GM12878 (cell line): ENCODE data around the gene TPRA1. TPM values are rescaled to one million over a fixed set of nuclear protein-coding genes. Genes with fewer than 3 reads are reported as not detected.

Experiments
- ATAC-seq: fragments of 200-7000 bp; cut with Tn5 transposase; 3 replicates; pipeline ENCODE4 v1.9.1; 2020; ENCODE audit warnings: mild to moderate bottlenecking, moderate library complexity
- BruUV-seq: library from RNA; stranded (reverse); fragments of 400-500 nt; replicated peaks from 2 replicates; lab custom pipeline; 2021; lab: Mats Ljungman, UMichigan
- CTCF ChIA-PET: fragments of 300-600 bp; sonication (Branson Sonifier 250); formaldehyde crosslinking; extraction: SDS; loops from one replicate; lab custom pipeline; 2021; ENCODE audit warnings: inconsistent platforms; lab: Yijun Ruan, JAX
- POLR2A ChIA-PET: fragments of 350-600 bp; formaldehyde crosslinking; extraction: SDS; loops from one replicate; lab custom pipeline; 2021; ENCODE audit warnings: inconsistent platforms; lab: Charles Lee
- RAD21 ChIA-PET: fragments of 300-600 bp; sonication (Branson Sonifier 250); formaldehyde crosslinking; loops from one replicate; lab custom pipeline; 2023; ENCODE audit warnings: antibody characterized with exemption; ENCODE audit not compliant: unreplicated experiment; lab: Charles Lee
- SMC1A ChIA-PET: fragments of 300-600 bp; sonication (Branson Sonifier 250); formaldehyde crosslinking; loops from one replicate; lab custom pipeline; 2023; ENCODE audit not compliant: unreplicated experiment, uncharacterized antibody; lab: Charles Lee
- DNase-seq: peaks from one replicate; pipeline ENCODE4 v3.0.0-alpha.2; 2011; ENCODE audit warnings: low read depth, low spot score
- FAIRE-seq: peaks from 3 replicates; lab custom pipeline; 2011; peaks lifted over from hg19 to GRCh38; lab: Jason Lieb, UNC
- H2AFZ ChIP-seq: 2 replicates; pipeline ENCODE4 v1.6.0; 2011; ENCODE audit warnings: low read depth, low read length, control low read depth; ENCODE audit not compliant: control insufficient read depth
- H3K27ac ChIP-seq: 2 replicates; pipeline ENCODE4 v1.5.1; 2011; ENCODE audit warnings: control low read depth; ENCODE audit not compliant: control insufficient read depth, insufficient read depth
- H3K27me3 ChIP-seq, 2 experiments: replicated peaks in 1 of 2; 2 replicates each; pipeline versions ENCODE4 v1.6.0 to v1.6.1; 2011; ENCODE audit warnings: low read length in 1 of 2; ENCODE audit not compliant: control insufficient read depth in 2 of 2, insufficient read depth in 2 of 2
- H3K36me3 ChIP-seq, 2 experiments: 2 replicates each; pipeline ENCODE4 v1.5.1; 2011; ENCODE audit warnings: low read length in 1 of 2; ENCODE audit not compliant: control insufficient read depth in 2 of 2, insufficient read depth in 2 of 2
- H3K4me1 ChIP-seq: 2 replicates; pipeline ENCODE4 v1.6.1; 2011; ENCODE audit warnings: mild to moderate bottlenecking, low read length, moderate library complexity, mixed read lengths; ENCODE audit not compliant: control insufficient read depth, insufficient read depth
- H3K4me2 ChIP-seq: 2 replicates; pipeline ENCODE4 v1.6.0; 2011; ENCODE audit warnings: control low read depth; ENCODE audit not compliant: control insufficient read depth, insufficient read depth
- H3K4me3 ChIP-seq: fragments of 200-600 bp; sonication (generic); 2 replicates; pipeline ENCODE4 v1.5.1; 2016
- H3K79me2 ChIP-seq: 2 replicates; pipeline ENCODE4 v1.6.0; 2011; ENCODE audit warnings: low read length; ENCODE audit not compliant: control insufficient read depth, insufficient read depth
- H3K9ac ChIP-seq: 2 replicates; pipeline ENCODE4 v1.8.0; 2011; ENCODE audit warnings: low read length, control low read depth, mixed read lengths; ENCODE audit not compliant: control insufficient read depth, insufficient read depth
- H3K9me3 ChIP-seq: replicated peaks from 3 replicates; pipeline ENCODE4 v1.5.1; 2011; ENCODE audit warnings: mild to moderate bottlenecking, low read length; ENCODE audit not compliant: control insufficient read depth, insufficient read depth
- H4K20me1 ChIP-seq: 2 replicates; pipeline ENCODE4 v1.6.0; 2011; ENCODE audit not compliant: control insufficient read depth, insufficient read depth
- BMI1 ChIP-seq: fragments of 450-650 bp; IDR thresholded peaks from 2 replicates; pipeline ENCODE4 v1.6.1; 2016; ENCODE audit warnings: mild to moderate bottlenecking, moderate library complexity, borderline replicate concordance
- CBX5 ChIP-seq: sonication (generic); IDR thresholded peaks from 2 replicates; pipeline ENCODE4 v1.6.1; 2016; ENCODE audit warnings: low read depth, moderate library complexity, mild to moderate bottlenecking, inconsistent platforms
- EZH2 ChIP-seq: IDR thresholded peaks from 2 replicates; pipeline ENCODE4 v1.6.1; 2012; ENCODE audit warnings: low read depth, mild to moderate bottlenecking, control low read depth, inconsistent platforms, low read length, borderline replicate concordance; ENCODE audit not compliant: control insufficient read depth
- NRF1 ChIP-seq: conservative IDR thresholded peaks from 2 replicates; pipeline ENCODE4 v1.6.1; 2011; ENCODE audit warnings: mild to moderate bottlenecking, low read depth, low read length, improper control_type of control experiment
- POU2F2 ChIP-seq: IDR thresholded peaks from 3 replicates; pipeline ENCODE4 v1.6.1; 2011; ENCODE audit warnings: low read depth, mild to moderate bottlenecking, low read length, borderline replicate concordance
- SP1 ChIP-seq: IDR thresholded peaks from one replicate; pipeline ENCODE4 v1.6.1; 2011; ENCODE audit warnings: low read depth, low read length
- TAF1 ChIP-seq: IDR thresholded peaks from 2 replicates; pipeline ENCODE4 v1.6.1; 2011; ENCODE audit warnings: mild to moderate bottlenecking, low read depth, low read length, borderline replicate concordance
- WGBS: methylation state at CpG from one replicate; pipeline ENCODE4 v1.1.6; 2016; ENCODE audit warnings: low lambda C conversion rate; ENCODE audit not compliant: insufficient replicate concordance, insufficient coverage; ENCODE audit errors: missing lambda C conversion rate; 5-methylcytosine and 5-hydroxymethylcytosine counted together
- in situ Hi-C: fragments of 300-500 bp; cut with MboI; formaldehyde crosslinking; loops from 9 replicates; pipeline ENCODE4 v1.14.3; 2018; ENCODE audit warnings: mixed read lengths
- intact Hi-C: fragments of 100-400 bp; cut with micrococcal nuclease; formaldehyde crosslinking; loops from one replicate; pipeline ENCODE4 v1.14.2; 2022; ENCODE audit not compliant: unreplicated experiment
- polyA plus RNA-seq, 11 experiments: library from polyadenylated mRNA; depleted of rRNA in 4 of 11; unstranded in 6 of 11; stranded (reverse) in 5 of 11; fragments of >200 nt; fragmentation: Nextera tagmentation in 4 of 11; fragmentation: Illumina TruSeq in 1 of 11; extraction: Ambion mirVana in 4 of 11; extraction: Trizol in 1 of 11; gene quantifications; 1 replicate in 1 of 11; 2 replicates in 10 of 11; pipeline versions ENCODE4 v1.2.1 to v1.2.3, GENCODE V29; 2011 to 2016; ENCODE audit warnings: inconsistent platforms in 2 of 11, missing spikeins in 2 of 11, low read depth in 1 of 11
- total RNA-seq, 4 experiments: library from RNA; depleted of rRNA in 3 of 4; stranded (reverse); fragments of >200 nt in 3 of 4; fragmentation: Illumina TruSeq in 1 of 4; extraction: Trizol in 1 of 4; gene quantifications; 2 replicates each; pipeline versions ENCODE4 v1.2.1 to v1.2.3, GENCODE V29; 2013 to 2021

The TPRA1 gene
- total and polyA plus RNA-seq, 10 of the 15 experiments (the other 5 are each of a cell fraction or from before 2014, with no cell fraction given) = 1.8 to 39.6 (median 26.6) TPM

GRCh38 chr3:127624063-127624462 is 33.5 kb upstream of the TPRA1 start:
- ChIA-PET CTCF (interaction anchor here (1.4 to 1.5 kb wide), 2 partner anchors 10 to 26 kb away, joined by 3 read pairs; partner anchors contain the start of gene MCM2), SMC1A (no interaction called here), RAD21 (no interaction called here)
- no peaks in the 10 kb centered on the region for H3K9me3 ChIP-seq
- no peak overlapping the region for H3K27ac ChIP-seq
- no peak for DNase-seq
- 83% methylated on average over 5 of the region's 5 CpGs for WGBS
- no peak overlapping the region for H2AFZ ChIP-seq
- peaks cover 2 to 3% of the 10 kb centered on the region in 2 experiments; a peak in 2 of 4 replicates for H3K27me3 ChIP-seq
- H4K20me1 ChIP-seq = no peaks in the 10 kb centered on the region
- H3K9ac ChIP-seq = no peak overlapping the region
- H3K4me3 ChIP-seq = no peak overlapping the region
- no peak for ATAC-seq
- no peak overlapping the region for H3K4me2 ChIP-seq
- intact Hi-C loops = no loop called here
- no peak for TF ChIP-seq NRF1
- no peak for TF ChIP-seq POU2F2
- no peak for TF ChIP-seq BMI1
- no peak for TF ChIP-seq SP1
- no peak for TF ChIP-seq TAF1
- no peak for TF ChIP-seq EZH2
- no peak for TF ChIP-seq CBX5
- TF ChIP-seq, all 136 proteins: peak for 0
- Histone ChIP-seq H3K79me2 (no peaks in the 10 kb centered on the region), H3K4me1 (no peaks in the 10 kb centered on the region), H3K36me3 (peaks cover 14 to 19% of the 10 kb centered on the region in 2 experiments)
- POLR2A ChIA-PET = interaction anchor here (0.7 kb wide), 1 partner anchor 311 kb away, joined by 4 read pairs; no protein-coding TSS in a partner anchor
- in situ Hi-C loops = no loop called here
- no TSS peak for BruUV-seq
- FAIRE-seq = no peak
